Pericardium fibroblast (primary cell): ENCODE data around the gene AJM1. TPM values are rescaled to one million over a fixed set of nuclear protein-coding genes. Genes with fewer than 3 reads are reported as not detected.

Experiments
- total RNA-seq: library from RNA; depleted of rRNA; stranded (reverse); fragments of >200 nt; gene quantifications from 2 replicates; pipeline ENCODE4 v1.2.3, GENCODE V29; 2015

AJM1 gene
- total RNA-seq, result 2.0 TPM in 2 replicates

DNA sequence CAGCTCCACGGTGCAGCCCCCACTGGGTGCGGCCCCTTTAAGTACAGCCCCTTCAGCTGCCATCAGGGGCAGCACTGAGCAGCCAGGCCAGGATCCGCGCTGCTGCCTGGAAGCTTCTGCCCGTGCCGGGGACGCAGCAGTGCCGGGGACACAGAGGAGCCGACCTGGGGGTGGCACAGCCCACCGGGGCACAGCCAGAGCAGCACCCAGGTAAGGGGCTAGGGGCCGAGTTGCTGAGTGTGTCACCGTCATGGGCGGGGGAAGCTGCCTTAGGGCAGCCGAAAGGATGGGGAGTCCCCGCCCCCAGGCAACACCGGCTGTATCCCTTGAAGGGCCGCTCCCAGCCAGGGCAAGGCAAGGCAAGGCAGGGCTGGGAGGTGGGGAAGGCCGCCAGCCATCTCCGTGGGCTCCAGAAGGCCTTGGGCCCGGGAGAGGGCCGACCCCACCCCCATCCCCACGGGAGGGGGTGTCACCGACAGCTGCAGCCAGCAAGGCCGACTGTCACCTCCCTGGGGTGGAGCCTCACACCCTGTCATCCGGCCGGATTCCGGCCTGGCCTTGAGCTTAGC, at the start of gene AJM1:
Gene AJM1, plus strand, starts transcription at position 99 of the 569 bp plus-strand sequence. CDS start 1,937 bp downstream, outside the sequence.

GRCh38 chr9:136796238-136796774, 46.0 kb upstream of the AJM1 start, which contains the start of gene CCDC183:
Gene CCDC183, plus strand, starts transcription at chr9:136796338. Its CDS starts 60 bp downstream, at chr9:136796398.

DNA sequence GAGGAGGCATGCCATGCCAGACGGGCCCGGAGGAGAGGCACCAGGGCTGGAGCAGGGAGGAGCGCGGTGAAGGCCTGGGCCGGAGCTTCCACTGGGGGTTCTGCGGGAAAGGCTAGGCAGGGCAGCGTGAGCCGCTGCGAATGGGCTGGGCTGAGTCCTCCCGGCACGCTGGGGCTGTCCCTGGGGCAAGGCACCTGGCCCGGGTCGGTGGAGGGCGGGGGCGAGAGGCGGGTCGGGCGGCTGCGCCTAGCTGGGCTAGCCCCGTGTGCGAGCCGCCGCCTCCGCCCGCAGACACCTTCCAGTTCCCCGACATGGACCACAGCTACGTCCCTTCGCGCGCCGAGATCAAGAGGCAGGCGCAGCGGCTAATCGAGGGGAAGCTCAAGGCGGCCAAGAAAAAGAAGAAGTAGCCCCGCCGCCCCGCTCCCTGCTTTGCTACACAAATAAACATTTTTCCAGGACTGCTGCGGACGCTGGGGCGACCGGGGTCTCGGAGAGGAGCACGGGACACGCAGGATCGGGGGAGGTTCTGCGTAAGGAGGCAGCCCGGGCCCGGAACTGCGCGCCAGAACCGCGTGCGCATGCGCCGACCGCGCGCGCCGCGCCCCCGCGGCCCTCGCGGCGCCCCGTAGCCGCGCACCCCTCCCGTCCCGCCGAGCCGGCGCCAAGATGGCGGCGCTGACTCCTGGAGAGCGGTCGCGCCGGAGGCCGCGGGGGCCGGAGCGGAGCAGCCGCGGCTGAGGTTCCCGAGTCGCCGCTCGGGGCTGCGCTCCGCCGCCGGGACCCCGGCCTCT, 34.8 kb upstream of the AJM1 start, which contains the start of gene RABL6:
Gene RABL6, plus strand, starts transcription at position 668 of the 794 bp plus-strand sequence. CDS start 249 bp downstream, outside the sequence.

GRCh38 chr9:136849038-136849959, 7.0 kb downstream of the AJM1 start, which contains the start of gene PHPT1:
Gene PHPT1, plus strand, starts transcription at chr9:136849409. Its CDS starts 22 bp downstream, at chr9:136849431.

DNA sequence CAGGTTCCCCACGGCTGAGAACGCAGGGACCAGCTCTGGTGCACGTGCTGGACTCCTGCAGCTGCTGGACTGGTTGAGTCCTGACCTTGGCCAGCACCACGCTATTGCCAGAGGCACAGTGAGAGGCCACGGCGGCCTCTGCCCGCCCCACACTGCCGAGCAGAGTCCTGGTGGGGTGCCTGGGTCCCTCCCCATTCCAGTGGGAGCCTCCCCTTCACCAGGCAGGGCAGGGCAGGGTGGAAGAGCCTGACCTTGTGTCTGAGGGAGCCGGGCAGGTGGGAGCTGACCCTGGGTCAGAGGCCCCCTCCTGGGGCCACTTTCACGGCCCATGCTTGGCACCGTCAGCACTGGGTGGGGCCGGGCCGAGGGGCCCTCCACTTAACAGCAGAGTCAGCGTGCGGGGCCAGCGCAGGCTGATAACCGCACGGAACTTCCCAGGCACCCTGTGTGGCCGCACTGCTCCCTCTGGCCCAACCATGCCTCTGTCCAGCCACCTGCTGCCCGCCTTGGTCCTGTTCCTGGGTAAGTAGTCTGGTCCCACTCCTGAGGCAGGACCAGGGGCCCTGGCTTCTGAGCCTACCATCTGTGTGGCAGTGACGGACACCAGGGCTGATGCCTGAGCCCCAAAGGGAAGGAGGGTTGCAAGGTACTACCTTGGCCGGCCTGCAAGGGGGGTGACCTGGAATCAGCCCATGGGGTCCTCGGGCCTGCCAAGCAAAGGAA, 9.8 kb downstream of the AJM1 start, which contains the start of gene MAMDC4:
Gene MAMDC4, plus strand, starts transcription at position 406 of the 723 bp plus-strand sequence. Its CDS starts 71 bp downstream, at position 477.

GRCh38 chr9:136885950-136886578, 43.8 kb downstream of the AJM1 start, which contains the start of gene TRAF2:
Gene TRAF2, plus strand, starts transcription at chr9:136886516. Its CDS starts 12,225 bp downstream, at chr9:136898741.

Other genes with a start within 250 kb of the AJM1 start
- gene EGFL7, start 179.6 kb upstream of the AJM1 start, total RNA-seq, result 44.8 and 72.6 TPM in 2 replicates
- 36.3 and 44.7 TPM in 2 replicates for gene AGPAT2, start 155.0 kb upstream of the AJM1 start, total RNA-seq
- gene DIPK1B, start 129.9 kb upstream of the AJM1 start, total RNA-seq, result 5.3 and 16.5 TPM in 2 replicates
- not detected in 2 replicates for gene LCN10, start 99.5 kb upstream of the AJM1 start, total RNA-seq
- gene LCN6, start 94.0 kb upstream of the AJM1 start, total RNA-seq, result not detected in 2 replicates
- not detected in 2 replicates for gene LCN8, start 84.2 kb upstream of the AJM1 start, total RNA-seq
- not detected in 2 replicates for gene LCN15, start 78.0 kb upstream of the AJM1 start, total RNA-seq
- 86.8 and 179 TPM in 2 replicates for gene TMEM141, start 51.1 kb upstream of the AJM1 start, total RNA-seq
- 0.35 TPM in 1 of 2 replicates, not detected in the other for gene CCDC183, start 46.1 kb upstream of the AJM1 start, total RNA-seq
- 69.3 and 72.9 TPM in 2 replicates for gene RABL6, start 34.5 kb upstream of the AJM1 start, total RNA-seq
- 83.2 and 140 TPM in 2 replicates for gene PHPT1, start 6.9 kb downstream of the AJM1 start, total RNA-seq
- 0.77 and 1.8 TPM in 2 replicates for gene MAMDC4, start 9.9 kb downstream of the AJM1 start, total RNA-seq
- 303 and 404 TPM in 2 replicates for gene EDF1, start 23.8 kb downstream of the AJM1 start, total RNA-seq
- 3.4 and 4.9 TPM in 2 replicates for gene TRAF2, start 44.0 kb downstream of the AJM1 start, total RNA-seq
- 152 and 153 TPM in 2 replicates for gene FBXW5, start 102.3 kb downstream of the AJM1 start, total RNA-seq
- not detected in 2 replicates for gene C8G, start 102.8 kb downstream of the AJM1 start, total RNA-seq
- gene LCN12, start 109.8 kb downstream of the AJM1 start, total RNA-seq, result not detected in 2 replicates
- gene PTGDS, start 135.0 kb downstream of the AJM1 start, total RNA-seq, result 304 and 428 TPM in 2 replicates
- gene LCNL1, start 140.5 kb downstream of the AJM1 start, total RNA-seq, result 1.4 and 2.2 TPM in 2 replicates
- gene PAXX, start 149.9 kb downstream of the AJM1 start, total RNA-seq, result 36.9 and 65.2 TPM in 2 replicates
- gene CLIC3, start 154.1 kb downstream of the AJM1 start, total RNA-seq, result 11.9 and 74.5 TPM in 2 replicates
- gene ABCA2, start 185.8 kb downstream of the AJM1 start, total RNA-seq, result 14.5 and 18.3 TPM in 2 replicates
- not detected in 2 replicates for gene FUT7, start 189.6 kb downstream of the AJM1 start, total RNA-seq
- 54.4 and 67.6 TPM in 2 replicates for gene NPDC1, start 203.7 kb downstream of the AJM1 start, total RNA-seq
- 0.09 and 0.12 TPM in 2 replicates for gene ENTPD2, start 211.6 kb downstream of the AJM1 start, total RNA-seq
- 0.34 and 0.70 TPM in 2 replicates for gene SAPCD2, start 228.1 kb downstream of the AJM1 start, total RNA-seq
- 12.0 and 13.6 TPM in 2 replicates for gene UAP1L1, start 235.0 kb downstream of the AJM1 start, total RNA-seq
- 61.3 and 66.3 TPM in 2 replicates for gene MAN1B1, start 244.5 kb downstream of the AJM1 start, total RNA-seq